ENCODE measurements around the gene NFKB1.

Gene NFKB1

GRCh38 chr4:102633100-102633499 is 131.9 kb downstream of the NFKB1 start:
- no peak for DNase-seq

- DNase-seq = no peak
These were observed 136.2 kb downstream of the NFKB1 start for GRCh38 chr4:102637391-102637790.

- DNase-seq = no peak
These were observed 137.5 kb downstream of the NFKB1 start for GRCh38 chr4:102638621-102639020.

- DNase-seq = no peak
These were observed 138.4 kb downstream of the NFKB1 start for GRCh38 chr4:102639598-102639997.

GRCh38 chr4:102640669-102641068 is 139.5 kb downstream of the NFKB1 start:
- DNase-seq = no peak

GRCh38 chr4:102641793-102642192 is 140.6 kb downstream of the NFKB1 start:
- DNase-seq = no peak

GRCh38 chr4:102642631-102643298 is 141.6 kb downstream of the NFKB1 start:
- no peak for DNase-seq

DNA sequence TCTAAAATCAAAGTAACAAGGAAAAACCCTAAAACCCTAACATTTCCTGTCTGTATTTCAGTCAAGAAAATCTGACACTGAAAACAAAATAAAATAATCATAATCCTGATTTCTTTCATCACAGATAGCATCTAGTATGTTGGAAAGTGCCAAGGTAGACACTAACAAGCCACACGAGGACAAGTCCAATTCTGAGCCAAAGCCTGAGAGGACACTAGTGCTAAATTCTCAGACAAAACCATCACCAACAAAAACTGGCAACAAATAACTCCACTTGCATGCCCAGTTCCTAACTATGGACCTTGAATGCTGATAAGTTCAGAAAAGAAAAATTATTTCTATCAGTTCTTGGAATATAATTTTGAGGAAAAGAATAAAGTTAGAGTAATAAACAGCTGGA is 146.0 kb downstream of the NFKB1 start:
- no peak for DNase-seq

DNA sequence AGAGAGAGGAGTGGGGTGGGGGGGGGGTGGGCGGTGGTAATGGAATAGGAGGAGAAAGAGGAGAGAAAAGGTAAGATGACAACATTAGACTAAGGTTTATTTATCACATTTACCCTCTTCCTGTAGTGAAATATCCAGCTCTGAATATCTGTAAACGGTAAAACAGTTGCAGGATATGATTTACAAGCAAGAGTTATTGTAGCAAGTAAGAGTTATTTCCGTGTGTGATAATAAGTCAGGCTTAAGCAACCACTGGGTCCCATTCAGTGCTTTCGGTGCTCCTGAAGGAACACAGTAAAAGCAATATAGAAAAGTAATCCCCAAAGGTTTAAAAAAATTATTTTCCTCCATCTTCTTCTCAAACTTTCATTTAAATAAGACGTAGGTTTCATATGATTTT is 156.0 kb downstream of the NFKB1 start:
- no peak for DNase-seq

- DNase-seq = no peak
These were observed 161.9 kb downstream of the NFKB1 start for GRCh38 chr4:102663073-102663472.

DNA sequence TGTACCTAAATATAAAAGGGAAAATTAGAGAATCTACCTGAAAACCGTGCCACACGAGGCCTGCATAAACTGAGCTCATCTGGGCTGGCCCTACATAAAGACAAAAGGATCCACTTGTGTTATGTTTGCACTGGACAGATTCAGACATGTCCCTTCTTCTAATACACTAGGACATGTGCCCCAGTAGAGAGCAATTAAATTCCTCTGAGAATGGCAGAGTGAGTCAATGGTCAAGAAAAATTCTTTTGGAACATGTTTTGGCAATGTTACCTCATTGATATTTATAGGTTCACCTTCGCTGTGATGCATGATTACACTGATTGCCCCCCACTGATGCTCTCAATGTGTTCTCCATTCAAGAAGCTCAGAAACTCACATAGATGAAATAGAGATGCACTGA is 164.4 kb downstream of the NFKB1 start:
- no peak for DNase-seq

Data from T1000 (cell line).